HG03060 (cell line): Measurements from ENCODE around the gene ACTBL2.
"Not testable (repeated sequence)": the region's sequence is repeated elsewhere in the genome, so short reads cannot be mapped to it uniquely, and the experiment has no call there.

ENCODE experiments used
- ATAC-seq: cut with Tn5 transposase; IDR thresholded peaks from one replicate; pipeline ENCODE4 v1.9.1; 2021; ENCODE audit warnings: low read depth, moderate number of reproducible peaks; ENCODE audit not compliant: unreplicated experiment

The ACTBL2 gene

DNA sequence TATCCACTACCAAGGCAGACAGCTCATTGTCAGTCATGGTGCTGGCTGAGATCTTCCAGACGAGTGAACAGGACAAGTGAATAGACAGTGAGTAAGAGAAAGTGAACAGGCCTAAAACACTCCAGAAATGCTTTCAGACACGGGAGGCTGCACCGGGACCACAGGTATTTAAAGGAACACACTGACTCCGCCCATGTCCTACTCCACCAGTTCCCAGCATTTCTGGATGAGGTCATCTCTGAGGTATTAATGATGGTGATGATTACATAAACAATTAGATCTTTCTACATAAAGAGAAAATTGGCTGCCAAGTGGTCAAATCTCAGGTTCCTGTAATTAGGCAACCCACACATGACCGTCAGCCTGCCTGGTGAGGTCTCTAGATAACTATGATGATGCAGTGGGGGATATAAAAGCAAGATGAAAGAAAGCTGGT is at the start of gene ACTBL2:
TSS of gene ACTBL2 (minus strand) at position 141 of the 436 bp plus-strand sequence. CDS start at position 37, 104 bp downstream.
- ATAC-seq: no peak

DNA sequence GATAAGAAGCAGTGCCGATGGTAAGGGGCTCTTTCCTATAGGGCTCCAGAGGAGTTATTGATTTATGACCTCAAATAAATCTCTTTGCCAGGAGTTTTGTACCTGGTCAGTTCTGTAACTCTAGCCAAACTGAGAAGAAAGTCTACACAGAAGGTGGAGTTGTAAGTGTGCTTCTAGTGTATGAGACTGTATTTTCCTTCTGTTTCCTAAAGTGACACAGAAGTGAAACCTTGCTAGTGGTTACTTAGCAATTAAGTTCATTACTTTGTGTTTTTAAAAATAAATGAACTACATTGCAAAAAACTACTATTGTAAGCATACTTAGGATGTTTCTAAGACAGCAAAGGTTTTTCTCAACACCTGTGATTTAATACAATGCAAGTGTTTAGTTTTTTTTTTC is 48.7 kb upstream of the ACTBL2 start:
- ATAC-seq: no peak

DNA sequence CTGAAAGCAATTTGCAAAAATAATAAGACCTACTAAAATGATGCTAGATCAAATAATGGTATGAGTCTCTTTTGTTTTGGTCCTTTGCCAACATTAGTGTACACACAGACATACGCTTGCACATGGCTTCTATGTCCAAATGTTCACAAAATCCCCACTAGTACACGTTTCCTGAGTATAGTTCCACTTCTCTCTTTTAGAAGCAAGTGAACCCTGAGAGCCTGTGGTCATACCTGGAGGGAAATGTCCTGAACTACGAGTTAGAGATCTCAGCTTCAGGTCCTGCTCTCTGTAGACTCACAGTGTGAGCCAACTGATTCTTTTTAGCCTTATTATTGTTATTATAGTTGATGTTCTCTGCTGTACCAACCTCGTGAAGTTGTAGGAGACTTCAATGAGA is 47.3 kb upstream of the ACTBL2 start:
- peak; percentile 47 for ATAC-seq

DNA sequence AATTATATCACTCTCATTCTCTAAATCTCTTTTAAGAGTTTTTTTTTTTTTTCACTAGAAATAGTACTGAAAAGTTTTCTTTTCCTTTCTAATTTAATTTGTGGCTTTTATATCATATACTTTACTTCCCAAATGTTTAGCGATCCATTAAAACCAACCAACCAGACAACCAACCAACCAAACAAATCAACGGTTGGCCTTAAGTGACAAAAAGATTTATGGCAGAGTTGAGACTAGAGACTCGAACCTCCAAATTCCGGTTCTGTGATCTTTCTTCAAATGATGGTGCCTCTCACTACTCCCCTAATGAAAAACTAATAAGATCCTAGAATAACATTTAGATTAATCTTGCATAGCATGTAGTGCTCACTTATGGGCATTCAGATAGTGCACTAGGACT is 45.3 kb upstream of the ACTBL2 start:
- no peak for ATAC-seq

DNA sequence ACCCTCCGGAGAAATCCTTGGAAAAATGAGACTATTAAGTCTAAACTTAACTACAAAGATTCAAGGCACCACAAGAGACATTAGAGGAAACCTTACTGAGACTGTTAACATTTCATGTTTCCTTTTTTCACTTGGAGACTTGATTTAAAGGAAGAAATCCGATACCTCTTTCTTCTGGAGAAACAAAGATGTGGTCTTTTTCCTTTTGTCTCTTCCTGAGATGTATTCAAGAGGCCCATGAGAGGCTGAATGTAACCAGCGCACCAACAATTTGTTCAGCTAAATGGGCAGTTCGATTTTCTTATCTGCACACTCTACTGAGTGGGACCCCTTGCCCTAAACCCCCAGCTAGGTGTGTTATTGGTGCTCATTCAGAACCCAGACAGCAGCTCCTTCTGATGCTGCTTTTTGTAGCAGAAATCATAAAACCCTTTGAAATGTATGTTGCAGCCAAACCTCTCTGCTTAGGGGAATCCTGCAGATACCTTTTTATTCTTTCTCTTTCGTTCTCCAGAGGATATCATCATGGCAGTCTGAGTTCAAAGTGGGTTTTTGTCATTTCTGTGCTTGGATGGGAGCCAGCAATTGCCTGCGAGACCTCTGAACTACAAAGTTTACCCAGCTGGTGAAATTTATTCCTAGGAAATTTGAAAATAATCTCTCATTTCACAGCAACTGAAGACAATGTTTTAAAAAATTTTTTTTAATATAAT is 41.9 kb upstream of the ACTBL2 start:
- no peak for ATAC-seq

DNA sequence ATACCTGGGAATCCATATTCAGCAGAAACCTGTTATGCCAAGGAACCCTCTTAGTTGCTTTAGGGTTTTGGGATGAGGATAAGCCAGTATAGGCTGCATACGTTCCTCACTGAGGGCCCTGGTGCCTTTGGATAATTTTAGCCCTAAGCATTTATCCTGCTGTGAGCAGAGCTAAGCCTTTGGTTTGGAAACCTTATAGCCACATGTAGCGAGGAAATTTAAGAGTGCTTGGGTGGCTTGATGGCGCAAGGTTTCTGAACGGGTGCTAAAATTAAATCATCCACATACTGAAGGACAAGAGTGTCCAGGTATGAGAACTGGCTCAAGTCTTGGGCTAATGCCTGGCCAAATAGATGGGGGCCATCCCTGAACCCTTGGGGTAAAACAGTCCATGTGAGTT is 39.9 kb upstream of the ACTBL2 start:
- not testable (repeated sequence) for ATAC-seq

DNA sequence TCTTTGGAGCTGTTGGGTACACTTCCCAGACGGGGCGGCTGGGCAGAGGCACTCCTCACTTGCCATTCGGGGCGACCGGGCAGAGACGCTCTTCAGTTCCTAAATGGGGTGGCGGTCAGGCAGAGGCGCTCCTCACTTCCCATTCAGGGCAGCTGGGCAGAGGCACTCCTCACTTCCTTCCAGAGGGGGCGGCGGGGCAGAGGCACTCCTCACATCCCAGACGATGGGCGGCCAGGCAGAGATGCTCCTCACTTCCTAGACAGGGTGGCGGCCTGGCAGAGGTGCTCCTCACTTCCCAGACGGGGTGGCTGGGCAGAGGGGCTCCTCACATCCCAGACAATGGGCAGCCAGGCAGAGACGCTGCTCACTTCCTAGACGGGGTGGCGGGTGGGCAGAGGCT is 35.8 kb upstream of the ACTBL2 start:
- not testable (repeated sequence) for ATAC-seq

DNA sequence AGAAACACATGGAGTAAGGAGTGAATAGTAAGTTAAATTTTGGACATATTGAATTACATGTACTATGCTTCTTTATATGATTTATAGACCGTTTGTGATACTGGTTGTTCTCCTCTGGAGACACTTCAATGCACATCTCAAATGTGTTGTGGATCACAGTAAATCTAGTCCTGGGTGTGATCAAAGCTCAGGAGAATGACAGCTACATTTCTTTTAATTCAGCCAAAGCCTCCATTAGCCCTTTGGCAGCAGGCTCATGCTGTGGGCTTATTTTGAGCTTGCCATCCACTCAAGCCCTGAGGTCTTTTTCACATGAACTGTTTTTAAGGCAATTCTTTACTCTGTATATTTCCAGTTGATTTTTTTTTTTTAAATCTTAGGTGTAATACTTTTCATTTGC is 34.6 kb upstream of the ACTBL2 start:
- ATAC-seq: no peak

DNA sequence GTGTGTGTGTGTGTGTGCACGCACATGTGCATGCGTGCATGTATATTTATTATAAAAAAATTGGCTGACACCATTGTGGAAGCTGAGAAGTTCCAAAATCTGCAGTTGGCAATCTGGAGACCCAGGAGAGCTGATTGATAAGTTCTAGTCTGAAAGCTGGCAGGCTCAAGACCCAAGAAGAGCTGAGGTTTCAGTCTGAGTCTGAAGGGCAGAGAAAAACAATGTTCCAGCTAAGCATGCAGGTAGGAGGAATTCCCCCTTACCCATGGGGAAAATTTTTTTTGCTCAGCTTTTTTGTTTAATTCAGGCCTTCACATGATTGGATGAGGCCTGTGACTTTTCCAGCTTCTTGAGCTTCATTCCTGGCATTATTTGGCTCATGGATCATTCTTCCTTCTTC is 31.2 kb upstream of the ACTBL2 start:
- no peak for ATAC-seq

DNA sequence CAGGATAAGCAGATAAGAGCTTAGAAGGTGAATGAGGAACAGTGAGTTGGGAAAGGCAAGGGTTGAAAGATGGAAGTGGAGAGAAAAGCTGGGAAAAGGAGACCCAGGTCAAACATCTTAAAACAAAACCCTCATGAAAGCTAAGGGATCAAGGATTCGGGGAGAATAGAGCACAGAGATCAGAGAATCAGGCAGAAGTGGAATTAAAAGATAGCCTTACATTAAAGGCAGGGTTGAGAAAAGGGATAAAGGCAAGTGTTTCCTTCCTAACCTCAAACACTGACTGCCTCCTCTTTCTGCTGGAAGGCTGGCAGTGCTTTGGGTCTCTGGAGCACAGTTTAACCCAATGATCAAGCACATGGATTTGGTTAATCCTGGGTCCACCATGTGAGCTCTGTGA is 28.7 kb upstream of the ACTBL2 start:
- ATAC-seq: no peak

DNA sequence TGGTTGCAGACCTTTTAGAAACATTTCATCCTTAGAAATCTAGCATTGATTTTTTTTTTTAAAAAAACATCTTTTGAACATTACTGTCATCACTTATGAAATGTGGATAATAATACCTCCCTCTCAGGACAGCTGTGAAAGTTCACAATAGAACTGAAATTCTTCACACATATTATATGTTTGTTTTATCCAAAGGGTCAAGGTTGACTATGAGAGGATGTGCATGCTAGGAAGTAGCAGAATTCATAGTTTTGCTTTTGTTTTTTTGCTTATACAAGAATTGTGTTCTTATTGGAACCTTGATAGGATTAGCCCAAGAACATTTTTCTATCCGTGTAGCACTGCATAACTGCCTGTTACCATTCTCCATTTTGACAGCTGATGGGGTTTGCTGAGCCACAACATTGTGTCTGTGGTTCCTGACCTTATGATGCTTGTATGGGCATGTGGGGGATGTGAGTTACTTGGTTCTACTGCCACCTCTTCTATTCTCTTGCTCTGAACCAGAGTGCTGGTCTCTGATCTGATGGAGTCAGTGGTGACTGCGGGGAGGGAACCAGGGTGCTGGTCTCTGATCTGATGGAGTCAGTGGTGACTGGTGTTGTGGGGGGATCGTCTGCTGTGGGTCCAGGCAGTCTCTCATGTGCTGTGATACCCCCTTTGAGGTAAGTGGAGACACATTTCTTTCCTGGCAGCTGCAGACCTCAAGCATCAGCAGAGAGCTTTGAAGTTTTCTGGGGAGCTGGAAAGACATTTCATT is 27.1 kb upstream of the ACTBL2 start:
- ATAC-seq: no peak

DNA sequence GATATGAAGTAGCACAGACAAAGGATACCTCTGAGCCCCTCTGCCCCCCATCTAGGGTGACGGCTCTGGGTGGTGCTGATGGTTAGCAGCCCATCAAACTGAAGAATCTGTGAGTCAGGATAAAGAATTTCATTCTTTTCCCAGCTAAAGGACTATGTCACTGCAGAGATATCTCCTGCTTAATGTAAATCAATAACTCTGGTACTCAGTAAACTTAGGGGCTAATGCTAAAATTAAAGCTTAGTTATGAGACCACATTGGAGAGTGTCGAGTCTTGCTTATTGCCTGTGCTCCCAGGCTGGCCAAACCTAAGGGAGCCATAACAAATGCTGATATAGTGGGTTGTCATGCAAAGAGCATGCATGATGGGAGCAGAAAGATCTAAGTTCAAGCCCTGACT is 25.6 kb upstream of the ACTBL2 start:
- no peak for ATAC-seq

DNA sequence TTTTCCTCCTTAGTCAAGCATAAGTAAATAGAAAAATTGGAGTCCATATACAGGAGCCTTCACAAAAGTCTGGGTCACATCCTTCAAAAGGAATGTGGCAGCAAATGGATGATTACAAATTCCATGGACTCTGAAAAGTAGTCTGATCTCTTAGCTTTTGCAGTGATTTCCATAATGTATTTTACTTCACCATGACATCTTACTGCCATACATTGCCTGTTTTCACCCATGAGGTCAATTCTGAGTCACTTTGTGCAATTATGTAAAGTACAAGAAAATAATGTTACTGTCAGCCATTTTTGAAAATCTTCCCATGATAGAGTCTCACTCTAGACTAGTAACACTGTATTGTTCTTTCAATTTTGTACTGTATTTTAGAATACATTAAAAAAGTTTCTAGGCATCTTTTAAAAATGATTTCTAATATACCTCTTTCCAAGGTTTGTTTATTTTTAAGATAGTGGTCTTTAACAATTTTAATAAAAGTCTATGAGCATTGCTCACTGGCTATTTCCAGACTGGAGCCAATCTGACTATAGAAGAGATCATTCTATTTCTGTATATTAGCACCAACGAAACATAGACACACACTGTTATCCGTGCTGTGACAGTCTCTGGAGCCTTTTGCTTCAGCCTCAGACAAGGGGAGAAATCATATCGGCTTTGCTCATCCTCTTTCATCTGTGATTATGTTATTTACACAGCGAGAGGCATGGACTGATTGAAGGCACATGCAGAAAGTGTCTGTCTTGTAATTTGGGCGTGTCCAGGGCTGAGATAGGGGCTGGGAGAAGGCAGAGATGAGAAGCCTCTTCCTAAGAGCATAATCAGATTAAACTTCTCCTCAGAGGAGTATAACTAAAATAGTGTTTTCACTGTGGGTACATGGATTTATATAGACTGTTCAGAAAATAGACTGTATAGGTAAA is 22.9 kb upstream of the ACTBL2 start:
- ATAC-seq: no peak

DNA sequence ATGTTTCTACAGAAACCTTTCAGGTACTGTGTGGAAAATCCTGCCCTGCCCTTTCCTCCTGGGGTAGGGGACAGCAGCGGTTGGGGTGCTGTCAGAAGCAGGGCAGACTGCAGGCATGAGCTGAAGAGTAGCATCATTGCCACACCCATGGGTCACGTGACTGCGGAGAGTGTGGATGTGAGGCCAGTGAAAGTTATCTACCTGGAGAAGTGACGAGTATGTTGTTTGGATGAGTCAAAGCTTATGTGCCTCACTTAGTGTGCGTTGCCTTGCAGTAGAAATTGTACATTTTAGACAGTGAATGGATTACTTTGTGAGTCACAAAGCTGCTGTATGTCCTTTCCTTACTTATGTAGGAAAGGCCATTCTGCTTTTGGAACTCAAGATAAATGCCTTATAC is 21.7 kb upstream of the ACTBL2 start:
- no peak for ATAC-seq

DNA sequence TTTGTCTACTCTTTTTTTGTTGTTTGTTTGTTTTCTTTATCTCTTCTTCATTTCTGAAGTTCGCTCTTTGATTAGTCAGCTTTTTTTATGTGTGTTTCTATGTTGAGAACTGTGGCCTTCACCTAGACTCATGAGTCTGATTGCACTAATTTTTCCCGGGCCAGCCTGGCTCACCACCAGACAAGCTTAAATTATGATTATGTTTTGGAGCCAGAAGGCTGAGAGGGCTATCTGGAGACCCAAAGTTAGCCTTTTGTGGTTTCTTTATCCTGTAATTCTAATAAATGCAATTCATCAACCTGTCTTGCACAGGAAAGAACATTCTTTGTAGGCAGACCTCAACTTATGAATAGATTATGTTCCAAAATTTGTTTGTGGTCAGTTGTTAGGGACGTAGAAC is 20.8 kb upstream of the ACTBL2 start:
- ATAC-seq: no peak

DNA sequence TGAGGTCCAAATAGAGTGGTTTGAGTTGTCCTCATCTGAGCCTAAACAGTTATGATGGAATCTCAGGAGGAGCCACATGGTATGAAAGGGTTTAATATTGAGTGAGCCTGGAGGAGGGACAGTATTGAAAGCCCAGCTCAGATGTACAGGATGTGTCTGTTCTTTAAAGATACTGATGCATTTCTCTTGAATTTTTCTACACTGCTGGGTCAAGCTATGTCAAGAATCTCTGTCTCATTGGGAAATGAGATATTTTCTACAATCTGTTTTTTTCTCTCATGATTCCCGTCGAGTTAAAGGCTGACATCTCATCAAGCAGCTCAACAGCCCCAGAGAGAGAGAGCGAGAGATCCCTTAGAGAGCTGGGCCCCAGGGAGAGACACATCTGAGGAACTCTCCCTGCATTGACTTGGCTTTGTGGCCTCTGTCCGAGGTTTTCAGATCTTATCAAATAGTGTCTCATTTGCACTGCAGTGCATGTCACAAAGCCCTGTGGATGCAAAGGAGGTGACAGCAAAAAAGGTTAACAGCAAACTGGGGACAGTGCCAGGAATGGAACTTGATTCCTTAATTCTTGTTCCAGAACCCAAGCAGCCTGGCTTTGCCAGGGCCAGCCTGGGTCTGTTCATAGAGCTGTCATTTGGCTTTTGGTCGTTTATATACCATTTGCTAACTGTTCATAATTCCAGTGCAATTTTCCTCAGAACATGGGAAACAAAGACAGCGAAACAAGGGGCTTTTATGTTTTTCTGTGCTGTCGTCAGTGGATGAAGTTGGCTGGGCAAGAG is 19.0 kb upstream of the ACTBL2 start:
- ATAC-seq: no peak

DNA sequence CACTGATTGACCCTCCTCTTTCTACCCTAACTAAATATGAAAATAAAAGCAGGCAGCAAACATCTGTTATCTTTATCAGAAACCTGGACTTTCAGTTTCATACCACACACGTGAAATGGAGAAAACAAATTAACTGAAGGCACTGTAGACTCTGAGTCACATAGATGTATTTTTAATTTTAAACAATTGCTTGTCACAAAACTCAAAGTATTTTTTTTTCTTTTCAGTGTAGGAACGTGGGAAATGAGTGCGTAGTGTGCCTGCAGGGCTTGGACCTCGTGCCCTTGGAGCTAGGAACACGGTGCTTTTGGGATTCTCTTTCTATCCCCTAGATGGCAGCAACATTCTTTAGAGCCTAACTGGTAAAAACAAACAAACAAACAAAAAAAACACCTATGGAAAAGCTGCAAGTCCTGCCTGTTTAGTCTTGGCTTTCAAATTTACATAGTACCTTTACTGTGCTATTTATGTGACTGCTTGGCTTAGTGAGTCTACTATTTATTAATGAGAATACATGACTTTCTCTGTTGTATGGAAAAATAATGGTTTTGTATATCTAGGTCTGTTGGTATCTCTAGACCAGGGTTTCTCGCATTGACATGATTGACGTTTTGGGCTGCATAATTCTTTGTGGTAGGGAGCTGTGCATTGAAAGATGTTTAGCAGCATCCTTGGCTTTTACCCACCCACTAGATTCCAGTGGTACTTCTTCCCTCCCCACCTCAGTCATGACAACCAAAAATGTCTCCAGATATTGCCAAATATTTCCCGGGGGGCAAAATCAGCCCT is 16.8 kb upstream of the ACTBL2 start:
- ATAC-seq: peak; percentile 72

DNA sequence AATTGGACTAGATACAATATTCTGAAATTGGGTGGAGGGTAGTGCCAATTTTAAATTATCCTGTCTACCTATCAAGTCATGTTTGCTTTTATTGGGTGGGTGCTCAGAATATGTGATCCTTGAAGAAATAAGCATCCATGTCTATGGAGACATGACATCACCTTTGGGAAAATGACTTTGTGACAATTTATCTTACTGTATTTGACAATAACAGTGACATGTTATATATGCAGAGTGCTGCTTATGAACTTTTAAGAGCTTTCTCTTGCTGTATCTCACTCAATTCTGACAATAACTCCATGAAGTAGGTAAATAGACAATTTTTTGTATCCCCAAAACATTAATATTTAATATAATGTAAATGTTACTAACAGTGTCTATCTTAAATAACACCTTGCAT is 15.1 kb upstream of the ACTBL2 start:
- ATAC-seq: no peak

DNA sequence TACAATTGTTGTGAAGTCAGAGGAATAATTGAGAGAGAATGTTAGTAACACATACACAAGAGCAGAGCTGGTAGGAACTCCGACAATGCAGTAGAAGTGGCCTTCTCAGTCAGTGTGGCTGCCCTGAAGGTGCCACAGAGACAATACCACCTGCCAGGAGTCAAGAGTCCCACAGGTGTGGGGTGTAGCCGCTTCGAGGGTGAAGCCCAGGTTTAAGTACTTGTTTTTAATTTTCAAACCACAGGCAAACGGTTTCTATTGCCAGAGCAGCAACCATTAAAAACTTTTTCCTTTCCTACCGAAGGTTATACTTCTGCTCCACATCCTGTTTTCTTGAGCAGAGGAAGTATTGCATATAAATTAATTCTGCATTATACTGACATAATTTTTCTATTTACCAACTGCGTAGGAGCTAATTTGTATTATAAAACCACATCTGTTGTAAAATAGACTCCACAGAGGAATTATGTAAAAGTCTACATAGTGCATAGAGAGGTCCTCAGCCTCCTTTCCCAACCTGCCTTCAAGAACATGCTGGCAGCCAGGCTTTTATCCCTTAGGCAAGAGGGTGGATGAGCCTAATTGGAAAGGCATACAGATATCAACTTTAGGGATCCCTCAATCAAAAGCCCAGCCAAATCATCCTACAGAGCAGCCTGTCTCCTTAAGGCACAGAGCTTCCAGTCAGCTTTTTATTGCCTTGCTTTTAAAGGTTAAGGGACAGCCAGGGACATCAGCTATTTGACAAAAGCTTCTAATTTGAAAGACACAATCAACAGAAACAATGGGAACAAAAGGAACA is 12.9 kb upstream of the ACTBL2 start:
- no peak for ATAC-seq
